Panc1 (cell line): ENCODE results near the gene CLK2.

Experiments used
- POLR2AphosphoS5 ChIP-seq: IDR thresholded peaks from 2 replicates; pipeline ENCODE4 v1.6.1; 2012; ENCODE audit warnings: mild to moderate bottlenecking, low read depth, low read length, moderate library complexity
- REST ChIP-seq, 2 experiments: IDR thresholded peaks; 2 replicates each; pipeline ENCODE4 v1.6.1; 2011 to 2012; ENCODE audit warnings: low read depth in 2 of 2, control low read depth in 1 of 2, low read length in 1 of 2, mild to moderate bottlenecking in 1 of 2, moderate library complexity in 1 of 2; ENCODE audit not compliant: insufficient read depth in 1 of 2
- SIN3A ChIP-seq: IDR thresholded peaks from 2 replicates; pipeline ENCODE4 v1.6.1; 2012; ENCODE audit warnings: low read depth, mild to moderate bottlenecking, low read length, moderate library complexity, borderline replicate concordance; ENCODE audit not compliant: insufficient read depth
- TCF7L2 ChIP-seq: IDR thresholded peaks from 2 replicates; pipeline ENCODE4 v1.6.1; 2011; ENCODE audit warnings: mild to moderate bottlenecking, low read depth, low read length, inconsistent platforms
- TF ChIP-seq, protein P1 (sequence below): fragments of 450-650 bp; IDR thresholded peaks from 2 replicates; pipeline ENCODE4 v1.5.1; 2017; ENCODE audit warnings: mild to moderate bottlenecking

DNA sequence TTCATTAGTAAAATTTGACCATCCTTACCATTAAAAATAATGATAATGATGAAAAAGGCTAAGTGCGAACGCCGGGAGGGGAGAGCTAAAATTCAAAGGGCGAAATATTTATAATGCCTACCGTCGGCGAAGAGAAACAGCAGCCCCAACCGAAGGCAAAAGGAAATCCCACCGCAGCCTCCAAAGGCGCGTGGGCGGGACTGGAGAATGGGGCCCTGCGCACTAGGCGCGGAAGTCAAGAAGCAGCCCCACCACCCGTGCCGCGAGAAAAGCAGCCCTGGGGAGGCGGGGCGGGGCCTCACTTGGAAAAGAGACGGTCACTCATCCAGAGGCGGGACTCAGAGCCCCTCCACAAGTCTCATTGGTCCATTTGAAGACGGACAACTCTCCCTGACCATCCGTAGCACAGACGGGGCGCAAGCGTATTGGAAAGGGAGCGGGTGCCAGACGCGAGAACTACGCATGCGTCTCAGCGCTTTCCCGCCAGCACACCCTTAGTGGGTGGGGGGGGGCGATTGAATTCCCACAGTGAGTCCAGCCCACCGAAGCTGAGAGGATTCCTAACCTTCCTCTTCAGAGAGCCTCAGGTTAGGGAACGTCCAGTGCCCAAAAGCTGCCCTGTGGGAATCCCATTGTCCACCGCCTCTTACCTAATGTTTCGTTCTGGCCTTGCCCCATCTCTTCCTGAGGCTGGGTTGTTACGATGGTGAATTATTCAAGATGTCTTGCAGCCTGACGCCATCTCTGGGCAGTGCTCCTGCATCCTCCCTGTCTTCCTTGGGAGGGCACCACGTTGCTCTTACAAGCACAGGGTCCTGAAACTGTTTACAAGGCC lies 45.8 kb downstream of the CLK2 start:
- TF ChIP-seq, protein P1, sequence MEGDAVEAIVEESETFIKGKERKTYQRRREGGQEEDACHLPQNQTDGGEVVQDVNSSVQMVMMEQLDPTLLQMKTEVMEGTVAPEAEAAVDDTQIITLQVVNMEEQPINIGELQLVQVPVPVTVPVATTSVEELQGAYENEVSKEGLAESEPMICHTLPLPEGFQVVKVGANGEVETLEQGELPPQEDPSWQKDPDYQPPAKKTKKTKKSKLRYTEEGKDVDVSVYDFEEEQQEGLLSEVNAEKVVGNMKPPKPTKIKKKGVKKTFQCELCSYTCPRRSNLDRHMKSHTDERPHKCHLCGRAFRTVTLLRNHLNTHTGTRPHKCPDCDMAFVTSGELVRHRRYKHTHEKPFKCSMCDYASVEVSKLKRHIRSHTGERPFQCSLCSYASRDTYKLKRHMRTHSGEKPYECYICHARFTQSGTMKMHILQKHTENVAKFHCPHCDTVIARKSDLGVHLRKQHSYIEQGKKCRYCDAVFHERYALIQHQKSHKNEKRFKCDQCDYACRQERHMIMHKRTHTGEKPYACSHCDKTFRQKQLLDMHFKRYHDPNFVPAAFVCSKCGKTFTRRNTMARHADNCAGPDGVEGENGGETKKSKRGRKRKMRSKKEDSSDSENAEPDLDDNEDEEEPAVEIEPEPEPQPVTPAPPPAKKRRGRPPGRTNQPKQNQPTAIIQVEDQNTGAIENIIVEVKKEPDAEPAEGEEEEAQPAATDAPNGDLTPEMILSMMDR, result no peak
- TF ChIP-seq REST (IDR thresholded peaks at IDR 0.05; ENCODE audit: insufficient read depth in 1 of 2, low read depth in 2 of 2, low read length in 1 of 2) (no peak; a peak in 1 of 4 replicates), SIN3A (peak; percentile 74; the same call in 1 of the 2 replicates), POLR2AphosphoS5 (peak; percentile 97), TCF7L2 (no peak)
